Suppressor macrophage treated with lipopolysaccharide for 4 hours (primary cell): ENCODE results near the gene THAP3.
"Not testable (repeated sequence)": the region's sequence is repeated elsewhere in the genome, so short reads cannot be mapped to it uniquely, and the experiment has no call there.

ENCODE experiments used
- DNase-seq: peaks from one replicate; pipeline ENCODE4 v3.0.0-alpha.2; 2020

THAP3 gene

GRCh38 chr1:6591222-6591621 is 33.4 kb upstream of the THAP3 start:
- peak; percentile 48 for DNase-seq

- DNase-seq = no peak
Measured at GRCh38 chr1:6591644-6592043, 33.0 kb upstream of the THAP3 start.

GRCh38 chr1:6592441-6592840 is 32.2 kb upstream of the THAP3 start:
- DNase-seq = no peak

GRCh38 chr1:6592865-6593593 is 31.6 kb upstream of the THAP3 start:
- DNase-seq = no peak

GRCh38 chr1:6593810-6594209 is 30.9 kb upstream of the THAP3 start:
- no peak for DNase-seq

- no peak for DNase-seq
Measured at GRCh38 chr1:6594977-6595740, 29.5 kb upstream of the THAP3 start.

GRCh38 chr1:6596351-6596750 is 28.3 kb upstream of the THAP3 start:
- DNase-seq = no peak

GRCh38 chr1:6596886-6597776 is 27.5 kb upstream of the THAP3 start:
- no peak for DNase-seq

- DNase-seq = no peak
Measured at GRCh38 chr1:6597777-6598131, 26.9 kb upstream of the THAP3 start.

- DNase-seq = peak; percentile 59
Measured at GRCh38 chr1:6599141-6599975, 25.3 kb upstream of the THAP3 start.

- DNase-seq = not testable (repeated sequence)
Measured at GRCh38 chr1:6599991-6600390, 24.7 kb upstream of the THAP3 start.

GRCh38 chr1:6600410-6601048 is 24.1 kb upstream of the THAP3 start:
- DNase-seq = no peak

- peak; percentile 89 for DNase-seq
Measured at GRCh38 chr1:6601049-6601922, 23.4 kb upstream of the THAP3 start.

- peak; percentile 21 for DNase-seq
Measured at GRCh38 chr1:6601923-6602668, 22.6 kb upstream of the THAP3 start.

GRCh38 chr1:6602669-6603237 is 21.9 kb upstream of the THAP3 start, which contains the start of gene KLHL21:
Gene KLHL21, minus strand, starts transcription at chr1:6602869. Its CDS starts 52 bp downstream, at chr1:6602817.
- DNase-seq = peak; percentile 94

- peak; percentile 81 for DNase-seq
Measured at GRCh38 chr1:6603238-6603914, 21.3 kb upstream of the THAP3 start.

- peak; percentile 42 for DNase-seq
Measured at GRCh38 chr1:6603915-6604558, 20.6 kb upstream of the THAP3 start.

- peak; percentile 55 for DNase-seq
Measured at GRCh38 chr1:6612641-6613360, 11.9 kb upstream of the THAP3 start.
